ENCODE data around the gene PAM. TPM values are rescaled to one million over a fixed set of nuclear protein-coding genes. Genes with fewer than 3 reads are reported as not detected.
"Not testable (repeated sequence)": the region's sequence is repeated elsewhere in the genome, so short reads cannot be mapped to it uniquely, and the experiment has no call there.

PAM gene
- polyA plus RNA-seq, 1 donor from 2014 or later = 3.4 TPM

GRCh38 chr5:102891175-102891574, 136.1 kb downstream of the PAM start:
- Mint-ChIP-seq H3K4me3 (no peak overlapping the region), H3K9me3 (peaks cover 0 to 3% (median 0%) of the 10 kb centered on the region in 3 donors), H3K36me3 (peaks cover 1% of the 10 kb centered on the region), H3K4me1 (no peaks in the 10 kb centered on the region), H3K27me3 (no peaks in the 10 kb centered on the region), H3K27ac (no peak overlapping the region)

- peaks cover 1% of the 10 kb centered on the region for H3K36me3 Mint-ChIP-seq
- H3K9me3 Mint-ChIP-seq = peaks cover 0 to 3% (median 0%) of the 10 kb centered on the region in 3 donors
- no peaks in the 10 kb centered on the region for H3K27me3 Mint-ChIP-seq
- no peaks in the 10 kb centered on the region for H3K4me1 Mint-ChIP-seq
- no peak overlapping the region for H3K27ac Mint-ChIP-seq
- no peak overlapping the region for H3K4me3 Mint-ChIP-seq
Observed at GRCh38 chr5:102893942-102894341, 138.8 kb downstream of the PAM start.

GRCh38 chr5:102895234-102895633, 140.1 kb downstream of the PAM start:
- Mint-ChIP-seq H3K9me3 (peaks cover 0 to 3% (median 0%) of the 10 kb centered on the region in 3 donors), H3K36me3 (peaks cover 1% of the 10 kb centered on the region), H3K27ac (no peak overlapping the region), H3K4me1 (no peaks in the 10 kb centered on the region), H3K4me3 (no peak overlapping the region), H3K27me3 (no peaks in the 10 kb centered on the region)

GRCh38 chr5:102895976-102896375, 140.9 kb downstream of the PAM start:
- Mint-ChIP-seq H3K27ac (no peak overlapping the region), H3K9me3 (peaks cover 0 to 3% (median 0%) of the 10 kb centered on the region in 3 donors), H3K27me3 (no peaks in the 10 kb centered on the region), H3K4me3 (no peak overlapping the region), H3K4me1 (no peaks in the 10 kb centered on the region), H3K36me3 (peaks cover 1% of the 10 kb centered on the region)

- H3K27ac Mint-ChIP-seq = no peak overlapping the region
- no peaks in the 10 kb centered on the region for H3K4me1 Mint-ChIP-seq
- no peak overlapping the region for H3K4me3 Mint-ChIP-seq
- no peaks in the 10 kb centered on the region for H3K27me3 Mint-ChIP-seq
- H3K9me3 Mint-ChIP-seq = no peaks in the 10 kb centered on the region
- H3K36me3 Mint-ChIP-seq = no peaks in the 10 kb centered on the region
Observed at GRCh38 chr5:102901424-102902134, 146.5 kb downstream of the PAM start.

- H3K27me3 Mint-ChIP-seq = no peaks in the 10 kb centered on the region
- H3K27ac Mint-ChIP-seq = no peak overlapping the region
- no peaks in the 10 kb centered on the region for H3K4me1 Mint-ChIP-seq
Observed at GRCh38 chr5:102902135-102902448, 147.0 kb downstream of the PAM start.

GRCh38 chr5:102902647-102903046, 147.5 kb downstream of the PAM start:
- no peaks in the 10 kb centered on the region for H3K9me3 Mint-ChIP-seq
- H3K36me3 Mint-ChIP-seq = no peaks in the 10 kb centered on the region
- H3K27me3 Mint-ChIP-seq = no peaks in the 10 kb centered on the region
- H3K4me3 Mint-ChIP-seq = no peak overlapping the region
- no peak overlapping the region for H3K27ac Mint-ChIP-seq
- H3K4me1 Mint-ChIP-seq = no peaks in the 10 kb centered on the region

More at GRCh38 chr5:102902135-102902448, 147.0 kb downstream of the PAM start:
- Mint-ChIP-seq H3K4me3 (no peak overlapping the region), H3K9me3 (no peaks in the 10 kb centered on the region), H3K36me3 (no peaks in the 10 kb centered on the region)

GRCh38 chr5:102903074-102903871, 148.2 kb downstream of the PAM start:
- Mint-ChIP-seq H3K27ac (no peak overlapping the region), H3K4me3 (no peak overlapping the region), H3K36me3 (no peaks in the 10 kb centered on the region), H3K4me1 (no peaks in the 10 kb centered on the region), H3K9me3 (peaks cover 0 to 1% (median 0%) of the 10 kb centered on the region in 3 donors), H3K27me3 (no peaks in the 10 kb centered on the region)

- no peaks in the 10 kb centered on the region for H3K27me3 Mint-ChIP-seq
Observed at GRCh38 chr5:102905056-102905455, 150.0 kb downstream of the PAM start.

GRCh38 chr5:102907099-102907498, 152.0 kb downstream of the PAM start:
- H3K9me3 Mint-ChIP-seq, H3K27me3 Mint-ChIP-seq, H3K36me3 Mint-ChIP-seq, H3K4me1 Mint-ChIP-seq, H3K4me3 Mint-ChIP-seq, H3K27ac Mint-ChIP-seq: not testable (repeated sequence)

More at GRCh38 chr5:102905056-102905455, 150.0 kb downstream of the PAM start:
- peaks cover 0 to 3% (median 0%) of the 10 kb centered on the region in 3 donors for H3K9me3 Mint-ChIP-seq
- H3K27ac Mint-ChIP-seq = no peak overlapping the region
- H3K4me1 Mint-ChIP-seq = no peaks in the 10 kb centered on the region
- no peaks in the 10 kb centered on the region for H3K36me3 Mint-ChIP-seq
- H3K4me3 Mint-ChIP-seq = no peak overlapping the region

- H3K27me3 Mint-ChIP-seq = no peaks in the 10 kb centered on the region
- no peak overlapping the region for H3K4me3 Mint-ChIP-seq
- no peaks in the 10 kb centered on the region for H3K36me3 Mint-ChIP-seq
- no peaks in the 10 kb centered on the region for H3K4me1 Mint-ChIP-seq
- peaks cover 0 to 3% (median 0%) of the 10 kb centered on the region in 3 donors for H3K9me3 Mint-ChIP-seq
- no peak overlapping the region for H3K27ac Mint-ChIP-seq
Observed at GRCh38 chr5:102910240-102911226, 155.4 kb downstream of the PAM start.

- Mint-ChIP-seq H3K4me1 (no peaks in the 10 kb centered on the region), H3K27ac (no peak overlapping the region), H3K27me3 (no peaks in the 10 kb centered on the region), H3K9me3 (peaks cover 0 to 3% (median 0%) of the 10 kb centered on the region in 3 donors), H3K36me3 (no peaks in the 10 kb centered on the region), H3K4me3 (no peak overlapping the region)
Observed at GRCh38 chr5:102911973-102912372, 156.9 kb downstream of the PAM start.

- Mint-ChIP-seq H3K27ac (no peak overlapping the region), H3K36me3 (no peaks in the 10 kb centered on the region), H3K27me3 (no peaks in the 10 kb centered on the region), H3K9me3 (no peaks in the 10 kb centered on the region), H3K4me1 (no peaks in the 10 kb centered on the region), H3K4me3 (no peak overlapping the region)
Observed at GRCh38 chr5:102916109-102916508, 161.0 kb downstream of the PAM start.

- Mint-ChIP-seq H3K9me3 (no peaks in the 10 kb centered on the region), H3K4me1 (no peaks in the 10 kb centered on the region), H3K27ac (no peak overlapping the region), H3K27me3 (no peaks in the 10 kb centered on the region), H3K4me3 (no peak overlapping the region), H3K36me3 (no peaks in the 10 kb centered on the region)
Observed at GRCh38 chr5:102918986-102919610, 164.0 kb downstream of the PAM start.

All from IgD-negative memory B cell (primary cell).